Measurements from ENCODE around the gene C1orf35. TPM values are rescaled to one million over a fixed set of nuclear protein-coding genes. Genes with fewer than 3 reads are reported as not detected.

The C1orf35 gene
- total RNA-seq, 1 donor from 2014 or later: 12.5 TPM

DNA sequence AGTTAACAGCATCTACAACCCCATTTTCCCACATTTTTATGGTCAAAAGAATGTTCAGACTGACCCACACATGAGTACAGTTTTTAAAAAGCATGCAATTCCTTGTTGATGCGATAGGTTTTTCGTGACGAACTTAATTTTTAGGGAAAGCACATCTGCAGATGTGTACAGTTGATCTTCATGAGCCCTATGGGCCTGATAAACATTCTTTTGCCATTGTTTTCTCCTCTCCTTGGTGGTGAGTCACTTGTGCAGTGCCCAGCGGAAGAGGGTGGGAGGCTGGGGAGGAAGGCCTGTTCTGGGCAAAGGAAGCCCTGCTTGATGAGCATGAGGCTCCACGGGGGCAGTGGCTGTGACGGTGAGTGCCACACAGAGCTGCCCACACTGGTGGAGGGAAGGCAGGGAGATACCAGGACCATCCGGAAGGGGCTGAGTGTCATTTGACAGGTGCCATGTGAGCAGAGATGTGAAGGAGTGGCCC is 15.3 kb downstream of the C1orf35 start:
- peaks cover 17% of the 10 kb centered on the region for H3K36me3 ChIP-seq
- H3K9me3 ChIP-seq: no peaks in the 10 kb centered on the region
- TF ChIP-seq CTCF (IDR thresholded peaks at IDR 0.05): no peak
- ATAC-seq (peak; percentile 51), DNase-seq (peak; percentile 74)
- H3K27me3 ChIP-seq: no peaks in the 10 kb centered on the region
- intact Hi-C loops (cut with DNase I): no loop called here
- peak overlapping the region; percentile 99 for H3K27ac ChIP-seq
- H3K4me3 ChIP-seq: peak overlapping the region; percentile 21
- peaks cover 91% of the 10 kb centered on the region for H3K4me1 ChIP-seq

DNA sequence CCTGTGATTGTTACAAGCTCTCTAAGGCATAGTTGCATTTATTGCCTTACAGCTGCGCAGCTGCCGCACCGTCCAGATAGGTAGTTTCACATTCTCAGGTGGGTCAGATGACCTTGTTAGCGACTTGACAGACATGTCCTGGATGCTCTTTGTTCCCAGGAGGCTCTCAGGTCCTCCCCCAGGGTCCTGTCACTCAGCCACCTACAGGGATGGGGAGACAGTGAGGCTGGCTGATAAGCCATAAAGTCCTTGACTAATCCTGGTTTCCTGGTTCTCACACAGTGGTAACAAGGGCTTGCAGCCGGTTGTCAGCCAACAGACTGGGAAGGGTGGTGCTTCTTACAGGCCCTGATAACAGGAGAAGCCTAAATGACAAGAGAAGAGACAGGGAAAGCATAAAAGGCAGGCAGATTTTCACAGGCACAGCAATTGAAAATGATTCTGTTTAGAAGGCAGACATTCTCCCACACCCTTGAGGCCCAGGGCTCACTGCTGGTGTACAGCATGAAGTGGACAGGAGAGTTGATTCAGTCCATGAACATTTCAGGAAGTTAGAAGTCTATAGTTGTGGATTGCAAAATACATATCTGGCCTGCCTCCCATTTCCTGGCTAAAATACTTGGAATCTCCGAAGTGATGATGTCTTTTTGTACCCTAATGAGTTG is 17.7 kb downstream of the C1orf35 start:
- H3K9me3 ChIP-seq: no peaks in the 10 kb centered on the region
- H3K4me1 ChIP-seq: peaks cover 78% of the 10 kb centered on the region
- no peak for TF ChIP-seq CTCF (IDR thresholded peaks at IDR 0.05)
- H3K27me3 ChIP-seq: no peaks in the 10 kb centered on the region
- peaks cover 11% of the 10 kb centered on the region for H3K36me3 ChIP-seq
- no peak for ATAC-seq
- peak overlapping the region; percentile 99 for H3K27ac ChIP-seq
- peak; percentile 64 for DNase-seq
- peak overlapping the region; percentile 84 for H3K4me3 ChIP-seq
- intact Hi-C loops (cut with DNase I): no loop called here

DNA sequence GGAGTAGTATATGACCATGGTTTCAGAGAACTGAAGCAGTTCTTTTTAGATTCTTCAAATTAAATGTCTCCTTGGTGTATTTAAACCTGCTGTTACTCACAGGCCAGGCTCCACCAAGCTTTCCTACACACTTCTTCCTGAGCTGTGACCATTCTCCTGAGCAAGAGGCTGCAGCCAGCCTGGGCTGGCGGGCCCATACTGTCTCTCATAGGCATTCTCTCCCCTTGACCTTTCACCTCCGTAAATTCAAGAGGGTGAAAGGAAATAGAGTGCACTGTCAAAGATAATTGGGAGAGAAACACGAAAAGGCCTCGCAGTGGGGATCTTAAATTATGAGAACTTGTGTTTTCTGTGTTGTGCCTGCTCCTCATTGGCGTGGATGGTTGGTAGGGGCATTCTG is 18.3 kb downstream of the C1orf35 start:
- Histone ChIP-seq H3K4me1 (peaks cover 71% of the 10 kb centered on the region), H3K4me3 (peak overlapping the region; percentile 84), H3K36me3 (peaks cover 11% of the 10 kb centered on the region), H3K27me3 (no peaks in the 10 kb centered on the region), H3K27ac (peak overlapping the region; percentile 99), H3K9me3 (no peaks in the 10 kb centered on the region)
- DNase-seq (peak; percentile 19), ATAC-seq (no peak)
- no peak for TF ChIP-seq CTCF (IDR thresholded peaks at IDR 0.05)
- intact Hi-C loops (cut with DNase I): no loop called here

DNA sequence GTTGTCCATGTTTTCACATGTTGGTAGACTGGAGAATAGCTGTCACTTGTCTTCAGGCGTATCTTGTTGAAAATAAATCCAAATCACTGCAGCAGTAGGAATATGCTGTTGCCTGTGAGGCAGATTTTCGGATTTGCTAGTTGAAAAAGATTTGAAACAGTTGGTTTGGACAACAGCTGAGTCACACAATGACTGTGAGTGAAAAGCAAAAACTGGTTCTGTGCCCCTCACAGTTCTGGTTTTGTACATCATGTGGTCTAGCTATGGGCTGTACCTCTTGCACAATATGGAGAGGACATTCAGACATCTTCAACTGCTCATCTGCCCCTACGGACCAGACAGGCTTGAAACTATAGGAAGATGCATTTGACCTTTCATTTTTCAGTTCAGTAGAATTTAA is 18.8 kb downstream of the C1orf35 start:
- TF ChIP-seq CTCF (IDR thresholded peaks at IDR 0.05): no peak
- Histone ChIP-seq H3K4me1 (peaks cover 67% of the 10 kb centered on the region), H3K36me3 (peaks cover 11% of the 10 kb centered on the region), H3K27ac (peak overlapping the region; percentile 99), H3K4me3 (peak overlapping the region; percentile 84), H3K9me3 (no peaks in the 10 kb centered on the region), H3K27me3 (no peaks in the 10 kb centered on the region)
- no peak for ATAC-seq
- intact Hi-C loops (cut with DNase I): no loop called here
- DNase-seq: no peak

DNA sequence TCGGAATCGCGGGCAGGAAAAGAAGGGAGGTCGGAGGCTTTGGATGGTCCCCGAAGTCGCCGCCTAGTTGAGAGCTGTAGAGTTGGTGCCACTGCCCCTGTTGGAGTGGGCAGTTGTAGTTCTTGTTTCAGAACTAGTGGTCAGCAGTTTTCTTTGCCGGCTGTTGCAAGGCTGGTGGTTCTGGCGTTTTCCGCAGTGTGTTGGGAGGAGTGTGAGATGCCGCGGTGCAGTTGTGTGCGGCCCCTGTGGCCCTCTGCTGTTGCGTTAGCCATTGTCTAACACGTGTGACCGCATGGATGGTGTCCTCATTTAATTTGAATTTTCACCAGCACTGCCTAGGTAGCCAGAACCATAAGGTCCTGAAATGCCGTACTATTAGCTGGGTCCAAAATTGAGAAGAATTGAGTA is 19.2 kb downstream of the C1orf35 start:
- Histone ChIP-seq H3K27ac (peak overlapping the region; percentile 99), H3K4me3 (peak overlapping the region; percentile 84), H3K4me1 (peaks cover 62% of the 10 kb centered on the region), H3K9me3 (no peaks in the 10 kb centered on the region), H3K27me3 (no peaks in the 10 kb centered on the region), H3K36me3 (peaks cover 8% of the 10 kb centered on the region)
- TF ChIP-seq CTCF (IDR thresholded peaks at IDR 0.05): no peak
- ATAC-seq (peak; percentile 15), DNase-seq (peak; percentile 73)
- intact Hi-C loops (cut with DNase I): no loop called here
